K562 (cell line): Measurements from ENCODE around the gene MINDY4. TPM values are rescaled to one million over a fixed set of nuclear protein-coding genes. Genes with fewer than 3 reads are reported as not detected.

Source experiments
- CHCHD3 ChIP-seq: fragments of 250-450 bp; sonication (Bioruptor Pico); IDR thresholded peaks from 2 replicates; pipeline ENCODE4 v2.1.2; 2022; ENCODE audit warnings: mild to moderate bottlenecking
- ELF1 ChIP-seq: fragments of 200-800 bp; sonication (Bioruptor generic); IDR thresholded peaks from 2 replicates; pipeline ENCODE4 v1.6.1; 2016; ENCODE audit warnings: missing genetic modification characterization, missing compliant biosample characterization
- FOXA3 ChIP-seq, 2 experiments: fragments of 450-650 bp in 1 of 2; sonication (generic) in 1 of 2; formaldehyde crosslinking; IDR thresholded peaks in 1 of 2; conservative IDR thresholded peaks in 1 of 2; 2 replicates each; pipeline versions ENCODE4 v1.4.0 to v1.8.0; 2020 to 2022; ENCODE audit warnings: mild to moderate bottlenecking in 2 of 2, missing genetic modification reagents in 1 of 2
- HNRNPUL1 ChIP-seq: fragments of 200-400 bp; formaldehyde crosslinking; IDR thresholded peaks from 2 replicates; pipeline ENCODE4 v1.6.1; 2017; ENCODE audit warnings: low read length
- JUN ChIP-seq, 2 experiments: sonication (generic) in 1 of 2; formaldehyde crosslinking in 1 of 2; IDR thresholded peaks; 2 replicates each; pipeline versions ENCODE4 v1.6.1 to v1.8.0; 2012 to 2022; ENCODE audit warnings: borderline replicate concordance in 2 of 2, mild to moderate bottlenecking in 2 of 2, improper control_type of control experiment in 1 of 2, low read depth in 1 of 2, low read length in 1 of 2, missing genetic modification reagents in 1 of 2
- NFE2 ChIP-seq: IDR thresholded peaks from 2 replicates; pipeline ENCODE4 v1.6.1; 2014; ENCODE audit warnings: antibody characterized with exemption, low read depth
- RFX5 ChIP-seq: IDR thresholded peaks from 2 replicates; pipeline ENCODE4 v1.6.1; 2011; ENCODE audit warnings: low read depth, mild to moderate bottlenecking, improper control_type of control experiment, low read length
- SP2 ChIP-seq: IDR thresholded peaks from 2 replicates; pipeline ENCODE4 v1.6.1; 2011; ENCODE audit warnings: mild to moderate bottlenecking, low read depth, low read length, moderate library complexity; ENCODE audit not compliant: poor library complexity, severe bottlenecking; ENCODE audit errors: extremely low read depth
- TBP ChIP-seq: optimal IDR thresholded peaks from 2 replicates; pipeline ENCODE3; 2011; ENCODE audit warnings: low read depth, low read length, improper control_type of control experiment
- ZFP1 ChIP-seq: fragments of 450-650 bp; formaldehyde crosslinking; IDR thresholded peaks from 2 replicates; pipeline ENCODE4 v1.4.0; 2020; ENCODE audit warnings: mild to moderate bottlenecking, mixed read lengths
- ZFP36 ChIP-seq: fragments of 150-350 bp; IDR thresholded peaks from 2 replicates; pipeline ENCODE4 v1.6.1; 2018; ENCODE audit warnings: low read length, low read depth; ENCODE audit not compliant: partially characterized antibody
- ZNF699 ChIP-seq: fragments of 250-450 bp; sonication (Bioruptor Pico); IDR thresholded peaks from 2 replicates; pipeline ENCODE4 v1.8.0; 2021; ENCODE audit warnings: mild to moderate bottlenecking, moderate library complexity; ENCODE audit not compliant: insufficient replicate concordance
- ZNF79 ChIP-seq: fragments of 250-450 bp; sonication (Bioruptor Pico); IDR thresholded peaks from 2 replicates; pipeline ENCODE4 v1.4.0; 2020; ENCODE audit warnings: low read depth, mild to moderate bottlenecking, moderate library complexity
- polyA plus RNA-seq, 8 experiments: library from polyadenylated mRNA; depleted of rRNA in 4 of 8; stranded (reverse) in 5 of 8; unstranded in 3 of 8; fragments of >200 nt; fragmentation: Nextera tagmentation in 2 of 8; fragmentation: Illumina TruSeq in 1 of 8; extraction: Ambion mirVana in 2 of 8; extraction: Trizol in 1 of 8; gene quantifications; 2 replicates each; pipeline versions ENCODE4 v1.2.1 to v1.2.3, GENCODE V29; 2011 to 2014; ENCODE audit warnings: inconsistent platforms in 1 of 8, missing spikeins in 1 of 8
- total RNA-seq, 7 experiments: library from RNA; depleted of rRNA in 6 of 7; stranded (reverse); fragments of >200 nt in 6 of 7; fragmentation: Illumina TruSeq in 2 of 7; extraction: Trizol in 2 of 7; gene quantifications; 2 replicates each; pipeline versions ENCODE4 v1.2.1 to v1.2.3, GENCODE V29; 2011 to 2021; ENCODE audit warnings: low replicate concordance in 1 of 7
- TF ChIP-seq, protein P1 (sequence below): fragments of 450-650 bp; formaldehyde crosslinking; conservative IDR thresholded peaks from 2 replicates; pipeline ENCODE4 v1.4.0; 2022; ENCODE audit warnings: mild to moderate bottlenecking, missing genetic modification characterization
- TF ChIP-seq, protein P2 (sequence below): fragments of 250-450 bp; sonication (Bioruptor Pico); IDR thresholded peaks from 2 replicates; pipeline ENCODE4 v1.8.0; 2021; ENCODE audit warnings: mild to moderate bottlenecking, moderate library complexity
- TF ChIP-seq, protein P3 (sequence below), 2 experiments: fragments of 450-650 bp in 1 of 2; sonication (generic) in 1 of 2; formaldehyde crosslinking in 1 of 2; IDR thresholded peaks in 1 of 2; conservative IDR thresholded peaks in 1 of 2; 2 replicates each; pipeline versions ENCODE4 v1.6.1 to v1.8.1; 2016 to 2023; ENCODE audit warnings: mild to moderate bottlenecking in 2 of 2, moderate library complexity in 2 of 2, inconsistent platforms in 1 of 2, missing genetic modification reagents in 1 of 2
- TF ChIP-seq, protein P4 (sequence below): sonication (generic); formaldehyde crosslinking; IDR thresholded peaks from 2 replicates; pipeline ENCODE4 v1.8.1; 2023; ENCODE audit warnings: mild to moderate bottlenecking, missing genetic modification reagents, moderate library complexity
- TF ChIP-seq, protein P5 (sequence below): fragments of 250-450 bp; sonication (Bioruptor Pico); IDR thresholded peaks from 2 replicates; pipeline ENCODE4 v1.4.0; 2020; ENCODE audit warnings: mild to moderate bottlenecking, moderate library complexity

The MINDY4 gene
- total and polyA plus RNA-seq, 9 of the 15 experiments (the other 6 are each of a cell fraction or from before 2014, with no cell fraction given) = 2.1 to 16.7 (median 11.0) TPM

DNA sequence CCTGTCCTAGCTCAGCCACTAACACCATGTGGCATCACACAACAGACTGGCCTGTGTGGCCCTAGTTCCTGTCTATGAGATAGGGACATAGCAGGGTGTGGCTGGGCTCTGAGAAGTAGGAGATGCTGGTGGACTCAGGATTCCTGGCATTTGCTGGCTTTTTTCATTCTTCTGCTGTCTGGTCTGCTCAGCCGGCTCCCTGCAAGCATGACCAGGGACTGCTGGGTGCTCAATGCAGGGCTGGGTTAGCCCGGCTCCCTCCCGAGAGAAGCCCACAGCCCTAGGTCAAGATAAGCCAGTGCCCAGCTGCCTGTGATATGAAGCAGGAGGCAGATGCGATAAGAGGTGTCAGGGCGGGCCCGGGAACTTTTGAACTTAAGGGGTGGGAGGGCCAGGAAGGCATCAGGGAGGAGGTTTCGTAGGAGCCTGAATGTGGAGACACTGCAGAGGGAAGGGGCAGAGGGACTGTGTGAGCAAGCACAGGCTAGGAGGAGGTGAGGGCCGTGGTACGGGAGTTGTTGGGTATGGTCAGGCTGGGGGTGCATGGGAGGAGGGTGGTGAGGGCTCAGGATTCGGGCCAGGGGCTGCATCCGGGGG is 143.9 kb downstream of the MINDY4 start (continued):
- TF ChIP-seq, protein P1, sequence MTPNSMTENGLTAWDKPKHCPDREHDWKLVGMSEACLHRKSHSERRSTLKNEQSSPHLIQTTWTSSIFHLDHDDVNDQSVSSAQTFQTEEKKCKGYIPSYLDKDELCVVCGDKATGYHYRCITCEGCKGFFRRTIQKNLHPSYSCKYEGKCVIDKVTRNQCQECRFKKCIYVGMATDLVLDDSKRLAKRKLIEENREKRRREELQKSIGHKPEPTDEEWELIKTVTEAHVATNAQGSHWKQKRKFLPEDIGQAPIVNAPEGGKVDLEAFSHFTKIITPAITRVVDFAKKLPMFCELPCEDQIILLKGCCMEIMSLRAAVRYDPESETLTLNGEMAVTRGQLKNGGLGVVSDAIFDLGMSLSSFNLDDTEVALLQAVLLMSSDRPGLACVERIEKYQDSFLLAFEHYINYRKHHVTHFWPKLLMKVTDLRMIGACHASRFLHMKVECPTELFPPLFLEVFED (CRISPR knock-in tag) = no peak
- TF ChIP-seq SP2 (no peak), CHCHD3 (CRISPR knock-in tag) (no peak), ZNF79 (CRISPR knock-in tag) (no peak), ZFP36 (peak; percentile 98), HNRNPUL1 (no peak), ELF1 (tag) (no peak), FOXA3 (CRISPR knock-in tag; conservative IDR thresholded peaks at IDR 0.05 in 1 of 2, IDR thresholded peaks at IDR 0.05 in 1 of 2) (no peak), JUN (IDR thresholded peaks at IDR 0.05; ENCODE audit: borderline replicate concordance, low read depth, low read length) (peak; percentile 51; the same call in 1 of the 2 replicates), JUN (CRISPR knock-in tag; IDR thresholded peaks at IDR 0.05; ENCODE audit: borderline replicate concordance) (no peak), TBP (peak; percentile 27), ZFP1 (no peak), NFE2 (0 out of 2 replicates have a peak, but pooled peaks have one; percentile 18), RFX5 (no peak), ZNF699 (CRISPR knock-in tag) (no peak)
- TF ChIP-seq, protein P2, sequence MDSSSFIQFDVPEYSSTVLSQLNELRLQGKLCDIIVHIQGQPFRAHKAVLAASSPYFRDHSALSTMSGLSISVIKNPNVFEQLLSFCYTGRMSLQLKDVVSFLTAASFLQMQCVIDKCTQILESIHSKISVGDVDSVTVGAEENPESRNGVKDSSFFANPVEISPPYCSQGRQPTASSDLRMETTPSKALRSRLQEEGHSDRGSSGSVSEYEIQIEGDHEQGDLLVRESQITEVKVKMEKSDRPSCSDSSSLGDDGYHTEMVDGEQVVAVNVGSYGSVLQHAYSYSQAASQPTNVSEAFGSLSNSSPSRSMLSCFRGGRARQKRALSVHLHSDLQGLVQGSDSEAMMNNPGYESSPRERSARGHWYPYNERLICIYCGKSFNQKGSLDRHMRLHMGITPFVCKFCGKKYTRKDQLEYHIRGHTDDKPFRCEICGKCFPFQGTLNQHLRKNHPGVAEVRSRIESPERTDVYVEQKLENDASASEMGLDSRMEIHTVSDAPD = no peak
- TF ChIP-seq, protein P3, sequence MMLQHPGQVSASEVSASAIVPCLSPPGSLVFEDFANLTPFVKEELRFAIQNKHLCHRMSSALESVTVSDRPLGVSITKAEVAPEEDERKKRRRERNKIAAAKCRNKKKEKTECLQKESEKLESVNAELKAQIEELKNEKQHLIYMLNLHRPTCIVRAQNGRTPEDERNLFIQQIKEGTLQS (IDR thresholded peaks at IDR 0.05) = no peak
- TF ChIP-seq, protein P3 (CRISPR knock-in tag; conservative IDR thresholded peaks at IDR 0.05) = no peak
- TF ChIP-seq, protein P4, sequence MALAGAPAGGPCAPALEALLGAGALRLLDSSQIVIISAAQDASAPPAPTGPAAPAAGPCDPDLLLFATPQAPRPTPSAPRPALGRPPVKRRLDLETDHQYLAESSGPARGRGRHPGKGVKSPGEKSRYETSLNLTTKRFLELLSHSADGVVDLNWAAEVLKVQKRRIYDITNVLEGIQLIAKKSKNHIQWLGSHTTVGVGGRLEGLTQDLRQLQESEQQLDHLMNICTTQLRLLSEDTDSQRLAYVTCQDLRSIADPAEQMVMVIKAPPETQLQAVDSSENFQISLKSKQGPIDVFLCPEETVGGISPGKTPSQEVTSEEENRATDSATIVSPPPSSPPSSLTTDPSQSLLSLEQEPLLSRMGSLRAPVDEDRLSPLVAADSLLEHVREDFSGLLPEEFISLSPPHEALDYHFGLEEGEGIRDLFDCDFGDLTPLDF (CRISPR knock-in tag) = 0 out of 2 replicates have a peak, but pooled peaks have one; percentile 38
- TF ChIP-seq, protein P5, sequence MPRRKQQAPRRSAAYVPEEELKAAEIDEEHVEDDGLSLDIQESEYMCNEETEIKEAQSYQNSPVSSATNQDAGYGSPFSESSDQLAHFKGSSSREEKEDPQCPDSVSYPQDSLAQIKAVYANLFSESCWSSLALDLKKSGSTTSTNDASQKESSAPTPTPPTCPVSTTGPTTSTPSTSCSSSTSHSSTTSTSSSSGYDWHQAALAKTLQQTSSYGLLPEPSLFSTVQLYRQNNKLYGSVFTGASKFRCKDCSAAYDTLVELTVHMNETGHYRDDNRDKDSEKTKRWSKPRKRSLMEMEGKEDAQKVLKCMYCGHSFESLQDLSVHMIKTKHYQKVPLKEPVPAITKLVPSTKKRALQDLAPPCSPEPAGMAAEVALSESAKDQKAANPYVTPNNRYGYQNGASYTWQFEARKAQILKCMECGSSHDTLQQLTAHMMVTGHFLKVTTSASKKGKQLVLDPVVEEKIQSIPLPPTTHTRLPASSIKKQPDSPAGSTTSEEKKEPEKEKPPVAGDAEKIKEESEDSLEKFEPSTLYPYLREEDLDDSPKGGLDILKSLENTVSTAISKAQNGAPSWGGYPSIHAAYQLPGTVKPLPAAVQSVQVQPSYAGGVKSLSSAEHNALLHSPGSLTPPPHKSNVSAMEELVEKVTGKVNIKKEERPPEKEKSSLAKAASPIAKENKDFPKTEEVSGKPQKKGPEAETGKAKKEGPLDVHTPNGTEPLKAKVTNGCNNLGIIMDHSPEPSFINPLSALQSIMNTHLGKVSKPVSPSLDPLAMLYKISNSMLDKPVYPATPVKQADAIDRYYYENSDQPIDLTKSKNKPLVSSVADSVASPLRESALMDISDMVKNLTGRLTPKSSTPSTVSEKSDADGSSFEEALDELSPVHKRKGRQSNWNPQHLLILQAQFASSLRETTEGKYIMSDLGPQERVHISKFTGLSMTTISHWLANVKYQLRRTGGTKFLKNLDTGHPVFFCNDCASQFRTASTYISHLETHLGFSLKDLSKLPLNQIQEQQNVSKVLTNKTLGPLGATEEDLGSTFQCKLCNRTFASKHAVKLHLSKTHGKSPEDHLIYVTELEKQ = no peak
